ENCODE measurements around the gene SMARCC2. TPM values are rescaled to one million over a fixed set of nuclear protein-coding genes. Genes with fewer than 3 reads are reported as not detected.

SMARCC2 gene
- total RNA-seq (2014; rRNA removed; shearing (Covaris generic)): 29.8 and 35.7 TPM in 2 replicates

DNA sequence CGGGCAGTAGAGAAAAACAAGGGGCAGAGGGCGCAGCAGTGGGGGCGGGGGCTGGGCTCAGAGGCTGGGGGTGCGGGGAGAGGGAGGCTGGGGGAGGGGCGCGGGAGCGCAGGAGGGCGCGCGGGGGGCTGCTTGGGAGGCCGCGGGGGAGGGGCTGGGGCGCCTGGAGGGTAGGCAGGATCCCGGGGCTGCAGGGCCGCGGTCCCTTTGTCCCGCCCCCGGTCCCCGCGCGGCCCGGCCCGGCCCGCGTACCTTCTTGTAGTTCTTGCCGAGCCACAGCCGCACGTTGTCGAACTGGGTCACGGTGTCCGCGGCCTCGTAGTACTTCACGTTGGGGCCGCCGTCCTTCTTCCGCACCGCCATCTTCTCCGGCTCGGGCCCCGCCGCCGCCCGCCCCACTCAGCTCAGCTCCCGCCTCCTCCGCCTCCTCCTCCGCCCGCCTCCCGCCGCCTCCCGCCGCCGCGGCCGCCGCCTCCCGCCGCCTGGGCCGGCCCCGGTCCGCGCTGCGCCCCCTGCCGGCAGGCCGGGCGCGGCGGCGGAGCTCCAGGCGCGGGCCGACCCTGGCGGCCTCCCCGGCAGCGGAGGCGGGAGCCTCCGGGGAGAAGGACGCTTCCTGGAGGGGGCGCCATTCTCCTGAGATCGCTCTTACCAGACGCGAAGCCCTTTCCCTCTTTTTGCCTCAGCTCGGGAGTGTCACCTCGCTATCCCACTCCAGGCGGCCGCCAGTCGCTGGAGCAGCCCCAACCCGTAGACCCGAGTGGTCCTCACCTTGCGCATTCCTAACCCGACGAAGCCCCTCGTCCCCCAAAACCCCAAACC lies at the start of gene SMARCC2:
SMARCC2 (minus strand) TSS at position 385 of the 819 bp plus-strand sequence; CDS start at position 363, 22 bp downstream.
- peak; percentile 75 for DNase-seq (ENCODE audit: low read depth)

DNA sequence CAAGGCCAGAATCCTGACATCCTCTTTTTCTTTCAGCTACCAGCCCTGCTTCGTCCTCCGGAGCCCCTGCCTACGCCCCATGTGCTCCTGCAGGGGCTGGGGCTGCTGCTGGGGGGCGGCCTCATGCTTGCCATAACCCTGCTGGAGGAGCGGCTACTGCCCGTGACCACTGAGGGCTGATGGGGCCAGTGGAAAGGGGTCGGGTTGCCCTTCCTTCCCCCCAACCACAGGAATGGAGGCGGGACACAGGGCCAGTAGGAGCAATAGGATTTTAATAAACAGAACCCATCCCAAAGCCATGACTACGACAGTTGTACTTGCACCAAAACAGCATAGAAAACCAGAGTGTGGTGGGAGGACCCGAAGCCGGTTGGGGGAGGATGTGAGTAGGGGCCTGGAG lies 48.3 kb upstream of the SMARCC2 start:
- DNase-seq (ENCODE audit: low read depth): no peak

DNA sequence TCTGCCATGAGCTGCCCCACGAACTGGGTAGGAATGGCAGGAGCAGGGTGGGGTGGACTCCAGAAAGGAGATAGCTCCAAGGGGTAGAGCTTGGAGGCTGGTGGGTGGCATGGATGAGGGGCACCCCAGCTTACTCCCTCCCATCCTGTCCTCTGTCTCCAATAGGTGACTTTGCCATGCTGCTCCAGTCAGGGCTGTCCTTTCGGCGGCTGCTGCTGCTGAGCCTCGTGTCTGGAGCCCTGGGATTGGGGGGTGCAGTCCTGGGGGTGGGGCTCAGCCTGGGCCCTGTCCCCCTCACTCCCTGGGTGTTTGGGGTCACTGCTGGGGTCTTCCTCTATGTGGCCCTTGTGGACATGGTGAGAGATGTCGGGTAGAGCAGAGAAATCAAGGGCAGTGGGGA lies 47.7 kb upstream of the SMARCC2 start:
- no peak for DNase-seq (ENCODE audit: low read depth)

DNA sequence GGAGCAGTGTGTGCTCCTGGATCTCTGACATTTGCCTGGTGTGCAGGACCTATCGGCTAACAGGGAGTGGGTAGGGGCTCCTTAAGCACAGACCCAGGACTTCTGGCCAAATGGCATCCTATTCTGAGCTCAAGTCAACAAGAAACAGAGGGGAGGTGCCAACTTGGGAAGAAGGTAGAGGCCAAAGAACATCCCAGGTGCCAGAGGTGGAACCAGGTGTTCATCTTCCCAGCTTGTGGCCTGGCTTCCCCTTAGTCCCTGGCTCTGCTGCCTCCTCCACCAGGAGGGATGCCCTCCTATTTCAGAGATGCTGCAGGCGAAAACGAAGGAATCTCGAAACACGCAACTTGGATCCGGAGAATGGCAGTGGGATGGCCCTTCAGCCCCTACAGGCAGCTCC lies 46.8 kb upstream of the SMARCC2 start:
- no peak for DNase-seq (ENCODE audit: low read depth)

DNA sequence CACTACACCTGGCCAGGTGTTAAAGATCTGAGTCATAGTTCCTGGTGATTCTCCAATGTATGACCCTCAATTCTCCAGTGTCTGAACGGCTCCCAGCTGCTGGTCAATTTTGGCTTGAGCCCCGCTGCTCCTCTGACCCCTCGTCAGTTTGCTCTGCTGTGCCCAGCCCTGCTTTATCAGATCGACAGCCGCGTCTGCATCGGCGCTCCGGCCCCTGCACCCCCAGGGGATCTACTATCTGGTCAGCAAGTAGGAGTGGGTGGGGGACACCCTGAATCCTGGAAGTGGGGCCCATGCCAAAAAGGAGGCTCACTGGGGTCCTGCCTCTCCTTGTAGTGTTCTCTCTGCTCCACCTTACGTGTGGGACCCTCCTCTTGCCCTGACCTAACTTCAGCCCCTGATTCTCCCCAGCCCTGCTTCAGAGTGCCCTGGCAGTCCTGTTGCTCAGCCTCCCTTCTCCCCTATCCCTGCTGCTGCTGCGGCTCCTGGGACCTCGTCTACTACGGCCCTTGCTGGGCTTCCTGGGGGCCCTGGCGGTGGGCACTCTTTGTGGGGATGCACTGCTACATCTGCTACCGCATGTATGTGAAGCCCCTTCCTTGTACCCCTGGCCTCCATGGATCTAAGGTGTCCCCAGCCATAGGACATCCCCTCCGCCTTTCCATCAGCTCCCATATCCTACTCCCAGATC lies 45.6 kb upstream of the SMARCC2 start:
- no peak for DNase-seq (ENCODE audit: low read depth)

DNA sequence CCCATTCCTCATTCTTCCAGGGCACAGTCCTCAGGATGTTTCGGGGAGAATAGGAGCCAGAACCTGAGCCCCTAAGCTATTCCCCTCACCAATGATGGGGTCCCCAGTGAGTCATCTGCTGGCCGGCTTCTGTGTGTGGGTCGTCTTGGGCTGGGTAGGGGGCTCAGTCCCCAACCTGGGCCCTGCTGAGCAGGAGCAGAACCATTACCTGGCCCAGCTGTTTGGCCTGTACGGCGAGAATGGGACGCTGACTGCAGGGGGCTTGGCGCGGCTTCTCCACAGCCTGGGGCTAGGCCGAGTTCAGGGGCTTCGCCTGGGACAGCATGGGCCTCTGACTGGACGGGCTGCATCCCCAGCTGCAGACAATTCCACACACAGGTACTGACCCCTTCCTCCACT lies 41.9 kb upstream of the SMARCC2 start:
- DNase-seq (ENCODE audit: low read depth): no peak

DNA sequence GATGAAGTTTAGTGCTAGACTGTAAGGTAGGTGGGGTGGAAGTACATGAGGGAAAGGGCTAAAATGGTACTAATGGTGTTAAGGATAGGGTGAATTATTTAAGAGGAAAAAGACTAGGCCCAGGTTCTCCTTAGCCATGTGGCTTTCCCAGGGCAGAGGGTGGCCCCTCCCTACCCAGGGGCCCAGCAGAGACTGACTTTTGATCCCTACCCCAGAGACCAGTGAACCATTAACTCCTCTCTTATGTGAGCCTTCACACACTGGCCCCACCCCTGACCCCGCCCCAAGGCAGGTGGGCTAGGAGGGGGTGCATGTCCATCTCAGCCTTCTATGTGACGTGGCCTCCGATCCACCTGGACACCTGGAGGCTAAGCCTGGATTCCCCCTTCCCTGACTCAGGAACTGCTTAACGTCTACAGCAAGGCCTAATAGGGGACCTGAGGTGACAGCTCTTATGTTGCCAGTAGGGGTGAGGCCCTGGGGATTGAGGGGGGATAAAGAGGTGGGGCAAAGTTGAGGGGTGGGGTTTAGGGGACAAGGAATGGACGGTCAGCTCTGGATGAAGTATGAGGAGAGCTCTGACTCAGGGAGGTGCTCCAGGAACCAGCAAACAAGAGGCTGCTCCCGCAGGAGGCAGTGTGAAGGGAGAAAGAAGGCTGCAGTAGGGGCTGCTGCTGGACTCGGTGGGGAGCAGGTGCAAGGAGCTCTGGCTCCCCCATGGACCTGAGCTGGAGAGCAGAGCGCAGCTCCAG lies 41.3 kb upstream of the SMARCC2 start:
- no peak for DNase-seq (ENCODE audit: low read depth)

DNA sequence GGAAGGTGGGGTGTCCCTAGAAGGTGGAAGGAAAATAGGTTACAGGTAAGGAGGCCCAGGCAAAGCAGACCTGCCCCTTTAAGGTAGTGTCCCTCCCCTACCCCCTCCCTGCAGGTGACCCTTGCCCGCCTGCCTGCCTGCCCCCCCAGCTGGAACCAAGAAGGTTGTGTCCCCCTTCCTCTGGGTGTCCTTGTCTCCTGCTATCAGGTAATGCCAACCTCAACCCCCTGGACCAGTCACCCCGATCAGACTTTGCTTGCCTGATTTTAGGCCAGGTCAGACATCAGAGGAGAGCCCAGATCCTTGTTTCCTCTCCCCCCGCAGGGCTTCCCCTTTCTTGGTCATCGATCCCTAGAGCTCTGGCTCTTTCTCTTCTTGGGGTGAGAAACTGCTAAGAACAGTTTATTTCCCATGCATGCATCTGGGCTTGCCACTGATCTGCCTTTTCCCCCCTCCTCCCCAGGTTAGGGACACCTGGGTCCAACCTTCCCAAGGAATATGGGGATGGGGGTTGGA lies 40.7 kb upstream of the SMARCC2 start, which contains the start of gene SLC39A5:
SLC39A5 (plus strand) TSS at position 136 of the 516 bp plus-strand sequence. CDS start 1,224 bp downstream, outside the sequence.
- no peak for DNase-seq (ENCODE audit: low read depth)

DNA sequence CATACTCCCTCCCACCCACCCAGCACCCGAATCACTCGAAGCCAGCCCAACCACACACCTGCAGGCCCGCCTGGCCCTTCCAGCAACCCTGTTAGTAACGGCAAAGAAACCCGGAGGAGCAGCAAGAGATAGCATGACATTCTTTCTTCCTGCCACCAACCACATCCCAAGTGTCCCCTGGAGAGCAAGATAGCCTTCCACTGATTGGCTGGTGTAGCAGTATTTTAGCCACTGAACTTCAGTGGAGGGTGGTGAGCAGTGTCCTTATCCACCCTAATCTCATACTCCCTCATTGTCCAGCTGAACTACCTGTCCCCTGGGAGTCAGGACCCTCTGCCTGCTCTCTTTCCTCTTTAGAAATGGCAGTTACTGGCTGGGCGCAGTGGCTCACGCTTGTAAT lies 39.8 kb upstream of the SMARCC2 start:
- DNase-seq (ENCODE audit: low read depth): no peak

DNA sequence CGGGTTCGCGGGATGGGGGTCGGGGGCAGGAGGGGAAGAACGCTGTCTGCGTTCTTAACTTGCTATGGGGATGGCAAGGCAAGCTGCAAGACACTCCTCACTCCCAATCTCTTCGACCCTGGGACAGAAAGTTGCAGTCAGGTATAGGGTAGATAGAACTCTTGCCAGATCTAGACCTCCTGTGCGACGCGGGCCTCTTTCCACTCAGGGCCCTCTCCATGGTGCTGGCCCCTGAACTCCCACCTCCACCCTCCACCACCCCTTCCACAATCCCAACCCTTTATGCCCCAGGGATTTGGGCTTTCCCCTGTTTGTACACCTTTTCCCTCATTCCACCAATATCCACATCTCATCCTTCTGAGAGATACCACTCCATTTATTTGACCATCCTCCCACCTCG lies 35.7 kb upstream of the SMARCC2 start:
- DNase-seq (ENCODE audit: low read depth): no peak

DNA sequence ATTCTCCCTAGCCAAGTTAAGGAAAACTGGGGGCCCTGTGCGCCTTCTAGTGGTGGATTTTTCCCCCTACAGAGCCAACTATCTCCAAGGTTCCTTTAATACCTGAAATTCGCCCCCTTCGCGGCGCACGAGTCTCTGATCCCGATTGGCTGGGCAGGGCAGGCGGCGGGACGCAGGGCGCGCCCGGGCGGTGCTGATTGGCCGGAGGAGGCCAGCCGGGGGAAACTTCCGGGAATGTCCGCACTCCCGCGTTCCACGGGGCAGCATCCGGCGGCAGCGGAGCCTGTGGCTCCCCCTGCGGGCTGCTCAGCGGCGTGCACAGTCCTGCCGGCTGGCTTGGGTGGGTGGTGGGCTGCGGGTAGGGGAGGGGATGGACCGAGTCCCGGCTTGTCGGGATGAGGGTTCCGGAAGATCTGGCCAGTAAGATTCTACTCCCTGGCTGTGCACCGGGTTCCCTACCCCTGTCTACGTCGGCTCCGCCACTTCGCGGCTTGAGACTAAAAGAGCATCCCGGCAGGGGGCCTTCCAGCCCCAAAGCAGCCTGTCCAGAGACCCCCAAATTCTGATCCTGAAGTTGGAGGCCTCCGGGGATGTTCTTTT lies 34.9 kb upstream of the SMARCC2 start, which contains the start of gene NABP2:
NABP2 (plus strand) TSS at position 241 of the 600 bp plus-strand sequence. CDS start 515 bp downstream, outside the sequence.
- peak; percentile 96 for DNase-seq (ENCODE audit: low read depth)

DNA sequence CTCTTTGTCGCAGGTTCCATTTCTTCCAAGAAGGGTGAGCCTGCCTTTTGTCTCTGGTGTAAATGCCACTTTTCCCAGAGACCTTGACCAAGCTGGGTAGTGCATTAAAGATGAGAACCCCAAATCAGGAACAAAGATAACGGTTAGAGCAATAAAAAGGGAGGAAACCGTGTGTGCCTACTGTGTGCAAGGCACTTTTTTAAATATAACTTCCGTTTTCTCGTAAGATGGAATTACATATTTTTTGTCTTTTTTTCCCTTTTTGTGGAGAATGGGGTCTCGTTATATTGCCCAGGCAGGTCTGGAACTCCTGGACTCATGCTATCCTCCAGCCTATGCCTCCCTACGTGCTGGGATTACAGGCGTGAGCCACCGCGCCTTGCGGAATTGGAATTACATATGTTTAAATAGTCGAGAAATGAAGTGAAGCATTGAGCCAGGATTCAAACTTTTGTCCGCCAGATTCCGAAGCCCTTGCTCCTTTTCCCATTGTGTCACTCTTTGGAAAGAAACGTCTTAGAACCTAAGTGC lies 34.4 kb upstream of the SMARCC2 start:
- no peak for DNase-seq (ENCODE audit: low read depth)

DNA sequence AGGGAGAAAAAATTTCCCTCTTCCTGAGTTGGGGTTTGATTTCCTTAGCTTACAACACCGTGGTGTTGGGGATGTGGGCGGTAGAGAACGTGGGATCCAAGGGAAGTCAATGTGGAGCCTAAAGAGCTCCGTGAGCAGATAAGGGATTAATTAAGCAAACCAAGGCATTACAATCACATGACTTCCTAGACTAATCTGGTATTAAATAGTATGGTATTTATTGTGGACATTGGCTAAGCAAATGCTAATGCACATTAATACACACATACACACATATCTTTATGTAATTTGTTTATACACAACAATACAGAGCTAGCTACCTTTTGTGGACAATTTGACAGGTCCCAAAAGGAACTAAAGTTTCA lies 33.2 kb upstream of the SMARCC2 start:
- DNase-seq (ENCODE audit: low read depth): no peak

DNA sequence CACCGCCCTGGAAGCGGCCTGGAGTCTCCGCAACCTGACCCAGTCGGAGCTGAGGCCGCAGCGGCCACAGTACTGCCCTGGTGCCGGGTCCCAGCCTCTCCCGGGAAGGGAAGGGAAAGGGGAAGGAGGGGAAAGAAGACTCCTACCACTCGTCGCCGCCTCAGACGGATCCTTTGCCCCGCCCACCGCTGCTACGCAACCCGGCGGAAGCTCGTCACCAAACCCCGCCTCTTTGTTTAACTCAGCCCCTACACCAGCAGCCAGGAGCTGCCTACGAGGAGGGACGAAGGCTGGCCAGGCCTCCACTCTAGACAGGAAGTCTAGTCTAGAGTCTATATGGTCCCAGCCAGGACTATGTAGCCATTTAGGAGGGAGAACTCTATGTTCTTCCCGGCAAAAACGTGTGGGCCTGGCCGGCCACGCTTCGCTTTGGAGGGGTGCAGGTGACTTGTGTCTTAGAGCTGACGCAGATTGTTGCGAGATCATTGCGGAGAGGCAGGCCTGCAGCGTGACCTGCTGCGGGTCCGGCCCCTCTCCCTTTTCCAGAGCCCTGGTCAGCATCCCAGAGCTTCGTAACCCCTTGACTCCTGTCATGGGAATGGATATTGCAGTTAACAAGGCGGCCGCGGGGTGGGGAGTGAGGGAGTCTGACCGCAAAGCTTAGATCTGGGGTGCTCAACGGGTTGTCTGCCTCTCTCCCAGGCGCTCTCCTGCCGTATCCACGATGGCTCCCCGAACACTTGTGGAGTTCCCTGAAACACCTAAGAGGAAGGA lies 32.7 kb upstream of the SMARCC2 start, which contains the start of gene RNF41:
RNF41 (minus strand) TSS at position 166 of the 774 bp plus-strand sequence. CDS start 7,875 bp downstream, outside the sequence.
- DNase-seq (ENCODE audit: low read depth): peak; percentile 95

DNA sequence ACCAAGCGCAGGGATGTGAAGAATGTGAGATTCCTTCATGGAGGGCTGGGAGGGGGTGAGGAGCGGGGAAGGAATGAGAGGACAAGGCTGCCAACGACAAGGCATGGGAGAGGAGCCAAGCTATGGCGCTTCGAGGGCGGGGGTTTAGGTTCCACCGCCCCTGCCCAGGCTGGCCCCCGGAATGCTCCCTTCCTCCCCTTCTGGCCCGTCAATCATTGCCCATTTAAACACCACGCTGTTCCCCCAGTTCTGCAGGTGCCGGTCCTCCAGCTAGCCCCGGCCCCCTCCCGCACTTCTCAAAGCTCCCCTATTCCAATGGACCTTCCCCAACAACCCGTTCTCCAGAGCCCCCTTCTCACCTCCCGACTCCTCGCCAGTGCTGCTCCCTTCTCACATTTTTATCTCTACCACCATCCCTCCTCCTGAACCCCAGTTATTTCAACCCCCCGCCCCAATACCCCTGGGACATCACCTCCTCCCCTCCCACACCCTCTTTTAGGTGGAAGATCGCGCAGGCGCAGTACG lies 32.0 kb upstream of the SMARCC2 start:
- peak; percentile 58 for DNase-seq (ENCODE audit: low read depth)

DNA sequence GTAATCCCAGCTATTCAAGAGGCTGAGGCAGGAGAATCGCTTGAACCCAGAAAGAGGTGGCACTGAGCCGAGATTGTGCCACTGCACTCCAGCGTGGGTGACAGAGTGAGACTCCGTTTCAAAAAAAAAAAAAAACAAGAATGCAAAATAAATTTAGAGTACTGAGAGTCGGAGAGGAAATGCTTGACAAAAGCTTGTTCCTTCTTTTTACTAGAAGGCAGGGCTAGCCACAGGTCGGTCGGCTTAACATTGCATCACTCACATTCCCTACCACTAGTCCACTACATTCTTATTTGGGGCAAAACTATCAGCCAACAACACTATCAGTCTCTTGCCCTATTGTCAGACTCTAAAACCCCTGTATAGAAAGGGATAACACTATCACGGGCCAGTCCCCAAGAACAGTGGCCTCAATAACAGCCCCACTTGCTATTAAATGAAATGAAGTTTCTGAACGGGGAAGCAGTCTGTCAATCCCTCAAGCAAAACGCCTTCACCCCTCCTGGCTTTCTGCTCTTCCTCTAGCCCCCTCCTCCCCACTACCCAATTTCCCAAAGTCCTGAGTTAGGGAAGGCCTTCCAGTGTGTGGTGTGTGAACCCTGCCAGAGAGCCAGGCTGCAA lies 31.4 kb upstream of the SMARCC2 start:
- DNase-seq (ENCODE audit: low read depth): peak; percentile 32

DNA sequence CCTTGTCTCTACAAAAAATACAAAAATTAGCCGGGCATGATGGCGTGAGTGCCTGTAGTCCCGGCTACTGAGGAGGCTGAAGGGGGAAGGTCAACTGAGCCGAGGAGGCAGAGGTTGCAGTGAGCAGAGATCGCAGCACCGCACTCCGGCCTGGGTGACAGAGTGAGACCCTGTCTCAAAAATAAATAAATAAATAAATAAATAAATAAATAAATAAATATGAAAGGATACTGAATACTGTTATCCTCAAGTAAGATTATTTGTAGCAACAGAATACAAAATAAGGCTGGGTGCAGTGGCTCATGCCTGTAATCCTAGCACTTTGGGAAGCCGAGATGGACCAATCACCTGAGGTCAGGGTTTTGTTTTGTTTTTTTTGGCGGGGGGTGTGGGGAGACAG lies 30.6 kb upstream of the SMARCC2 start:
- DNase-seq (ENCODE audit: low read depth): no peak

DNA sequence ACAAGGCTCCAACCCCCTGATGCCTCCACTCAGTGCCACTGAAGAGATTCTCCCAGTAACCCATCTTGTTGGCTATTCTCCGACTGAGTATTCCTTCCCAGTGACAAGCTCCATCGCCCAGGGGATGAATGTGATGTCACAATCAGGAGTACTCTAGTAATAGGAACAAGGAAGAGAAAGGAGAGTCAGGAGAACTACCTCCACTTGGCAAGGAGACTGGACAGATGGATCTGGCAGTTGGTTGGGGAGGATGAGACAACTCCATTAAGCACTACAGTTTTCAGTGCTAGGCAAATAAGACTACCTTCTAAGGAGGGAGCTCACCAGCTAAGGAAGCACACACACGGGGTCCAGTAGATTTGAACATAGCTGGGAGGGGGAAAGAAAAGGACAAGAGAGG lies 27.2 kb upstream of the SMARCC2 start:
- no peak for DNase-seq (ENCODE audit: low read depth)

DNA sequence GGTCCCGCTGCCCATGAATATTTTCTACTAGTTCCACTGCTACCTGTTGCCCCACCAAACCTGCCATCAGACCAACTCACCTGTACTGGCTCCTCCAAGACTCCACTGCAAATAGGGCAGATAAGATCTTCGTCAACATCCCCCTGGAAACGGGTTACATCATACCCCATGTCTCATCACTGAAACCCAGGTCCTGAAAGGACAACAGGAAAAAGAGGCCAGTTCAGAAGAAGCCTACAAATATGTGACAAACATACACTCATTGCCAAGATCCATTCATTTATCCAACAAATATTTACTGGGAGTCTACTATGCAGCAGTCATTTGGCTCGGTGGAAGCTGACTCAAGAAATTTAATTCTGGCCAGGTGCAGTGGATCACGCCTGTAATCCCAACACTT lies 24.6 kb upstream of the SMARCC2 start:
- DNase-seq (ENCODE audit: low read depth): no peak

DNA sequence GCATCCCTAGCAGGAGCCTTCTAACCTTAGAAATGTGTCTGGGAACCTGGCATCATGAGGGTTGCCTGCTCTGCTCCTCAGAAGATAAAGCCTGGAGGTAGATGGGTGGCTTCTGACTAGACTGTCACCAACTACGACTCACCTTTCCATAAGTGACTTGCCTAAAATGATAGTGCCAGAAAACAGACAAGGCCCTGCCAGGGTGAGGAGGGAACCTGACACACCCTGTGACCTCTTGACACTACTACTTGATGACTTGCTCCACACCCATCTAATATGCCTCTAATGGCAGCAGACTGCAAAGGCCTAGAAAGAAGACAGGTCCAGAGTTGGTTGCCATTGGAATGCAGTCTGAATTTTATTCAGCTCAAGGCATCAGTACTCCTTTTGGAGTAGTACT lies 23.1 kb upstream of the SMARCC2 start:
- DNase-seq (ENCODE audit: low read depth): no peak

Data from RPMI7951 (cell line).